Mammary epithelial cell (primary cell): ENCODE measurements around the gene CABLES1.

Experiments used
- CTCF ChIP-seq, 2 donors: IDR thresholded peaks in 1 of 2; conservative IDR thresholded peaks in 1 of 2; 2 replicates each; pipeline ENCODE4 v1.5.1; 2011 to 2012; ENCODE audit warnings: inconsistent platforms in 2 of 2, low read length in 2 of 2, mild to moderate bottlenecking in 2 of 2, control low read depth in 1 of 2, low read depth in 1 of 2; ENCODE audit not compliant: insufficient read depth in 1 of 2; ENCODE audit errors: extremely low read depth in 1 of 2
- EZH2 ChIP-seq: IDR thresholded peaks from 2 replicates; pipeline ENCODE4 v1.6.1; 2012; ENCODE audit warnings: low read length, inconsistent platforms, borderline replicate concordance

- no peak for TF ChIP-seq EZH2
- no peak for TF ChIP-seq CTCF (conservative IDR thresholded peaks at IDR 0.05 in 1 of 2, IDR thresholded peaks at IDR 0.05 in 1 of 2; ENCODE audit: extremely low read depth in 1 of 2, insufficient read depth in 1 of 2, low read depth in 1 of 2, low read length in 2 of 2)
These were observed 47.0 kb upstream of the CABLES1 start for GRCh38 chr18:23088310-23088709.
